M059J (cell line): ENCODE data around the gene PKD1L1. TPM values are rescaled to one million over a fixed set of nuclear protein-coding genes. Genes with fewer than 3 reads are reported as not detected.
"Not testable (repeated sequence)": the region's sequence is repeated elsewhere in the genome, so short reads cannot be mapped to it uniquely, and the experiment has no call there.

Experiments used
- DNase-seq: peaks from one replicate; pipeline ENCODE4 v3.0.0-alpha.2; 2012; ENCODE audit warnings: low read depth
- total RNA-seq: library from RNA; depleted of rRNA; stranded (reverse); fragments of >200 nt; shearing (Covaris generic); gene quantifications from 2 replicates; pipeline ENCODE4 v1.2.3, GENCODE V29; 2014

PKD1L1 gene
- total RNA-seq, 1 experiment from 2014 or later: 0.02 TPM

GRCh38 chr7:47939425-47940036, 8.7 kb downstream of the PKD1L1 start:
- no peak for DNase-seq

DNA sequence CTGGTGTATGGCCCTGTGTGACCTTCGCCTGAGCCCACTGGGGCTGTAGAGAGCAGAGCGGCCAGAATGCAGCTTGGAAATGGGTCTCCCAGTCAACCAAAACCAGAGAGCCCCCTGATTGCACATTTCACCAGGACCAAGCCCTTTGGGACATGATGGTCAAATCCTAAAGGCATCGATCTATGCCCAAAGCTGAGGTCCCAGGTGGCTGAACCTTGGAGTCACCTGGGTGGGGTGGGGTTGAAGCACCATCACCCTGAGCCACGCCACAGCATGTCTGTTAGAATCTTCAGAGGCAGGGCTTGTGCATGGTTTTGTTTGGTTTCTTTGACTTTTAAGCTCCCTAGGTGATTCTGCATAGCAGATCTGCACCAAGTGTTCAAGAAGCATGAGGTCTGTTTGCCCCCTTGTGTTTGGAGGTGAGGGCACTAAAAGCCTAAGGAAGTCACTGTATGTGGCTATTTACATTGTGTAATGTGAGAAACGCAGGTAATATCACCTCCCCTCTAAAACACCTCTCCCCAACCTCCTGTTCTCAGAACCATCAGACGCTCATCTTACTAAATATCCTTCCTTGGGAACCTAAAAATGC, 9.6 kb downstream of the PKD1L1 start:
- peak; percentile 63 for DNase-seq

DNA sequence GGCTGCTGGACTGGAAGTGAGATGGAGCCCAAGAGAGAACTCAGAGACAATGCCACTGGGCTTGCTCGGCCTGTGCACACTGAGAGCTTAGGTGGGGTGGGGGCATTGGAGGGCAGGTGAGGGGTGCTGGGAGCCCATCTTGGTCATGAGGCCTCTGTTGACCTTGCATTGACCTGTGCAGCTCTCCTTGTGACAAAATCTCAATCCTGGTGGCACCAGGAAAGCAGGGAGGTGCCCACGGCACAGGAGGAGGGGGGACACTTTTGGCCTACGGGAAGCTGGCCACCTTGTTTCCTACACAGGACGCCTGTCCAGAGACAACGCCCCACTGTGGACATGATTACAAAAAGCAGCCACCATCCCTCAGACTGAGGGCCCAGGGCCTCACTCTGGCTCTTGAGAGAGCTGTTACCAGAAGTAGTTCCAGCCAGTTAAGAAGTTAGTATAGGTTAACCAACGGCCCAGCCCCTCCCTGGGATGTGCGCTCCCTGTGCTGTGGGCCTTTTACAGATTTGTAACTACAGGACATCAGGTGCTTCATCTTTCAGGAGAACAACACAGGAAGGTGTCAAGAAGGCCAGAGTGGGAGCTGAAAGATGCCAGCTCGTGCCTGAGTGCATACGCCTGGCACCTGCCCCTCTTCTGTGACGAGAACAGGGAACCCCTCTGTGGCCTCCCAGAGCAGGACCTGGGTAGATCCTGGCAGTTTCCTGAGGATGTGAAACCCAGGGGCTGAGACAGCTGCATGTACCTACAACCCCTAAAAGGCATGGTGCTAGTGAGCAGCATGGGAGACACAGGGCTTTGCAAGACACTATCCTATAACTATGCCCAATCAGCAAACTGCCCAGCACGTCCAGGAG, 10.3 kb downstream of the PKD1L1 start:
- DNase-seq: no peak

GRCh38 chr7:47937065-47937687, 11.1 kb downstream of the PKD1L1 start:
- no peak for DNase-seq

DNA sequence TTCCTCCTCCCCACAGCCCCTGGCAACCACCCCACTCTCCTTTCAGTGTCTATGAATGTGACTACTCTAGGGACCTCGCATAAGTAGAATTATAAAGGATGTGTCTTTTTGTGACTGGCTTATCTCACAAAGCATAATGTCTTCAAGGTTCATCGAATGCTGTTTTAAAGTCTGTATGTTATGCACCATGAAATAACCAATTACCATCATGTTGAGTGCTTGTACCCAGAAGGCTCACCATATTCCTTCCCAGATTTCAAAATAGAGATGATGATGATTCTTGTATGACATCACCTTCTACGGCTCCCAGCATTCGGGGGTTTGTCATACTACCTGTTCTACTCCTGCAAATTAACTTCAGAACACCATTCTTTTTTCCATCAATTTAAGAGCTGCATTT, 11.9 kb downstream of the PKD1L1 start:
- no peak for DNase-seq

- DNase-seq: no peak
Observed at GRCh38 chr7:47935336-47935735, 12.9 kb downstream of the PKD1L1 start.

GRCh38 chr7:47934831-47935230, 13.4 kb downstream of the PKD1L1 start:
- DNase-seq: no peak

DNA sequence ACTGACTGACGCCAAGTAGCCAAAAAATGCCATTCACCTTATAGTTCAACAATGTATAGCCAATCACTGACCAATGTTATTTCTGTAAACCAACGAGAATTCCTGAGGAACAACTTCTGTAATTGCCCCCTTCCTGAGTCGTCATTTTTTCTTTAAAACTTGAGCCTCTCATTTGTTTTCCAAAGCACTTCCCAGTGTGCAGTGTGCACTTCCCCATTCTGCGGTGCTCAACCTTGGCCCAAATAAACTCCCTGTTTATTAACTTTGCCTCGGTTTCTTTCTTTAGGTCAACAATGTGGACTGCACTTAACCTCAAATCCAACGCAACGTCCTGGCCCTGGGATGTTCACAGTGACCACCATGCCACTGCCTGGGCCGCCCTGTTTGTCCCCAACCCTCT, 15.1 kb downstream of the PKD1L1 start:
- no peak for DNase-seq

GRCh38 chr7:47932466-47933037, 15.7 kb downstream of the PKD1L1 start:
- no peak for DNase-seq

GRCh38 chr7:47932016-47932415, 16.2 kb downstream of the PKD1L1 start:
- peak; percentile 76 for DNase-seq

- DNase-seq: peak; percentile 26
Observed at GRCh38 chr7:47931005-47932004, 17.0 kb downstream of the PKD1L1 start.

DNA sequence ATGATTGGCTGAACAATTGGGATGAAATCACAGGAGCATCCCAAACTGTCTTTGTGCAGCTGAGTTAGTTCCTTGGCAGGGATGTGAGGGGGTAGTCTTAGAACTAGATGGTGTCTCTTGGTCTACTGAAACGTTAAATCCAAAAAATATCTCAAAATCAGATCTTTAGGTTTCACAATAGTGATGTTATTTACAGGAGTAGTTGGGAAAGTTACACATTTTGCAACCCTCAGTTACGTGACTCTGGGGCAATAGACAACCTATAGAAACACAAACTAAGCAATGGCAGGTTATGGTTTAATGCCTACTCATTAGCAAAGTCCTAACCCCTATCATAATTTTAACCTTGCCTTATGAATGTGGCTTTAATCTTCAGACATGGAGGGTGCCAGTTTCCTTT, 24.0 kb downstream of the PKD1L1 start:
- no peak for DNase-seq

DNA sequence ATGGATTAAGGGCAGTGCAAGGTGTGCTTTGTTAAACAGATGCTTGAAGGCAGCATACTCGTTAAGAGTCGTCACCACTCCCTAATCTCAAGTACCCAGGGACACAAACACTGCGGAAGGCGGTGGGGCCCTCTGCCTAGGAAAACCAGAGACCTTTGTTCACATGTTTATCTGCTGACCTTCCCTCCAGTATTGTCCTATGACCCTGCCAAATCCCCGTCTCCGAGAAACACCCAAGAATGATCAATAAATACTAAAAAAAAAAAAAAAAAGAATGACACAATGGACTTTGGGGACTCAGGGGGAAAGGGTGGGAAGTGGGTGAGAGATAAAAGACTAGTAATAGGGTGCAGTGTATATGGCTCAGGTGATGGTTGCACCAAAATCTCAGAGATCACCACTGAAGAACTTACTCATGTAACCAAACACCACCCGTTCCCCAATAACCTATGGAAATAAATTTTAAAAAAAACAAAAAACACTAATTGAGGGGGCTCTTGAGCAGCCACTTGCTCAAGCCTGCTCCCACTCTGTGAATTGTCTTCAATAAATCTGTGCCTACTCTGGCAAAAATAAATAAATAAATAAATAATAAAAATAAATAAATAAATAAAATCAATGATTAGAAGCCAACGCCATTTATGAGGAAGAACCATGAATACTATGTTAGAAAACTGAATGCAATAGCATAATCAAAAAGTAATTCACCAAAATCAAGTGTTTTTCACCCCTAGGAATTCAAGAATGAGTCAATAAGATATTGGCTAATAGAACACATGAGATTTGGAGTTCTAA, 25.0 kb downstream of the PKD1L1 start:
- DNase-seq: not testable (repeated sequence)

DNA sequence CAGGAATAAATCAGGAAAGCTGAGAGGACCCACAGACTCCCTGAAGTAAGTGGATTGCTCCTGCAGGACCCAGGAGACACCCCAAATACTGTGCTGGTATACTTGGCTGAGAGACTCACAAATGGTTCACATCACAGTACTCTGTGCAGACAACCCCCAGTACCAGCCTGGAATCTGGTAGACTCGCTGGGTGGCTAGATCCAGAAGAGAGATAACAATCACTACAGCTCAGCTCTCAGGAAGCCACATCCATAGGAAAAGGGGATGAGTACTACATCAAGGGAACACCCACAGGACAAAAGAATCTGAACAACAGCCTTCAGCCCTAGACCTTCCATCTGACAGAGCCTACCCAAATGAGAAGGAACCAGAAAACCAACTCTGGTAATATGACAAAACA, 31.8 kb downstream of the PKD1L1 start:
- DNase-seq: peak; percentile 72

DNA sequence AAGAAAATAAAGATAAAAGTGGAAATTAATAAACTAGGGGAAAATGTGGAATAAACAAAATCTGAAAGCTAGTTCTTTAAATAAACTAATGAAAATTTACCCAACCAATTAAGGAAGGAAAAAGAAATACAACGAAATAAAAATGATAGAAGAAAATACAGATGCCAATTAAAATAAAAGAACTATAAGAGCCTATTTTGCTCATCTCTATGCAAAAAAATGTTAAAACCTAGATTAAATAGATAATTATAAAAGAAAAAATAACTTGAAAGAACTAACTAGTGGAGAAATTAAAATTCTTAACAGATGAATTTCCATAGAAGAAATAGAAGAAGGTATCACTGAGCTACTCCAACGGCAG, 32.7 kb downstream of the PKD1L1 start:
- DNase-seq: no peak

DNA sequence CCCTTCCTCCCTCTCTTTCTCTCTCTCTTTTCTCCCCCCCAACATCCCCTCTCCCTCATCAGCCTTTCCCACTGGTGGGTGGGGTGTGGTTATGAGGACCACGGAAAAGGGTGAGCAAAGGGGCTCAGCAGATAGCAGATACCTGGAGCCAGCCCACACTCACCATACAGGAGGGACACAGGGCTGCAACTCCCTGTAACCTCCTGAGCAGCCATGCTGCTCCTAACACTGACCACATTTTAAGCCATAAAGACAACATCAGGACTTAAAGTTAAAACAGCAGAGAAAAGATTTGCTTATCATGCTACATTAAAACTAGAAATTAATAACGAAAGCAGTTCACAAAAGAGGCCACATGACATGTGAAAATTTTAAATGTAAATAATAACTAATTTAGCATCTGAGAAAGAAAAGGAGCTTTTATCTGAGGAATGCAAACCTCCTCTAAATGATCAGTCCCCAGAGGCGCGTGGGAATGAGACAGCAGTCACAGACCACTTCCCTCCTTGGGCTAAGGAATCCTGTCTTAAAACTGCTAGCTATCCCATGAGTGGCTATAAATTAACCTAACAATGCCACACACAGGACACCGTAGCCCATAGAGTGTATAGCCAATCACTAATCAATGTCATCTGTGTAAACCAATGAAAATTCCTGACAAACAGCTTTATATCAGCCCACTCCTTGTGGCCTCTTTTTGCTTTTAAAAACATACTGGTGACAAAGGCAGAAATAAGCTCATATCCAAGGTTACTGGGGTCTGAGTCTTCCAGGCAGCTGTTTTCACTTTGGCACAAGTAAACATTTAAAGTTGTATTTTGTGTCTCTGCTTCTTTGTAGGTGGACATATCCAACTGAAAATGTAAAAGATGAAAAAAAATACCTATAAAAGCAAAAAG, 33.3 kb downstream of the PKD1L1 start:
- no peak for DNase-seq

DNA sequence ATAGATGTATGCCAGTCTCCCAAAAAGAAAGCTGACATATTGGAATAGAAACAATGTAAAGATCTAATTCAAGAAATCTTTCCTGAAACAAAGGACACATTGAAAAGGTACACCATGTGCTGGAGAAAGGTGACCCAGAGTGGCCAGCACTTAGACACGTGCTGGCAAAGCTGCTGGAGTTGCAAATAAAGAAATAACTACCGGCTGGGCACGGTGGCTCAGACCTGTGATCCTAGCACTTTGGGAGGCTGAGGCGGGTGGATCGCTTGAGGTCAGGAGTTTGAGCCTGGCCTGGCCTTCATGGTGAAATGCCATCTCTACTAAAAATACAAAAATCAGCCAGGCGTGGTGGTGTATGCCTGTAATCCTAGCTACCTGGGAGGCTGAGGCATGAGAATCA, 35.9 kb downstream of the PKD1L1 start:
- DNase-seq: no peak

- no peak for DNase-seq
Observed at GRCh38 chr7:47908720-47909119, 39.5 kb downstream of the PKD1L1 start.

- DNase-seq: no peak
Observed at GRCh38 chr7:47907981-47908616, 40.2 kb downstream of the PKD1L1 start.
